A673 (cell line): ENCODE measurements around the gene ZDHHC13. TPM values are rescaled to one million over a fixed set of nuclear protein-coding genes. Genes with fewer than 3 reads are reported as not detected.

Source experiments
- BruUV-seq: library from RNA; stranded (reverse); fragments of 400-500 nt; replicated peaks from 2 replicates; lab custom pipeline; 2021; lab: Mats Ljungman, UMichigan
- CTCF ChIA-PET: fragments of 300-600 bp; sonication (Branson Sonifier 250); formaldehyde crosslinking; loops from one replicate; lab custom pipeline; 2022; ENCODE audit warnings: antibody characterized with exemption; lab: Charles Lee
- POLR2A ChIA-PET: fragments of 300-600 bp; sonication (Branson Sonifier 250); formaldehyde crosslinking; loops from one replicate; lab custom pipeline; 2022; ENCODE audit warnings: antibody characterized with exemption; ENCODE audit not compliant: low non-redundant PET; lab: Charles Lee
- DNase-seq: peaks from one replicate; pipeline ENCODE4 v3.0.0-alpha.2; 2015; ENCODE audit warnings: low spot score
- H3K27ac ChIP-seq: fragments of 200-600 bp; sonication (generic); 2 replicates; pipeline ENCODE4 v1.5.1; 2016; ENCODE audit warnings: mixed run types, low read depth, mild to moderate bottlenecking, mixed read lengths, antibody characterized with exemption, low read length; ENCODE audit not compliant: poor library complexity, severe bottlenecking
- H3K27me3 ChIP-seq: fragments of 200-600 bp; sonication (generic); replicated peaks from 2 replicates; pipeline ENCODE4 v1.6.1; 2017; ENCODE audit warnings: mixed run types, low read depth, mild to moderate bottlenecking, mixed read lengths, antibody characterized with exemption, low read length; ENCODE audit not compliant: insufficient read depth, poor library complexity
- H3K36me3 ChIP-seq: fragments of 200-600 bp; sonication (generic); 2 replicates; pipeline ENCODE4 v1.6.1; 2016; ENCODE audit warnings: mixed run types, mild to moderate bottlenecking, mixed read lengths, antibody characterized with exemption, low read length; ENCODE audit not compliant: insufficient read depth, poor library complexity, severe bottlenecking
- H3K4me1 ChIP-seq: fragments of 200-600 bp; sonication (generic); 2 replicates; pipeline ENCODE4 v1.6.1; 2017; ENCODE audit warnings: mixed run types, mild to moderate bottlenecking, mixed read lengths, antibody characterized with exemption, low read length; ENCODE audit not compliant: insufficient read depth, poor library complexity, severe bottlenecking
- H3K4me3 ChIP-seq: fragments of 200-600 bp; sonication (generic); 2 replicates; pipeline ENCODE4 v1.5.1; 2016; ENCODE audit warnings: low read depth, mixed run types, mild to moderate bottlenecking, mixed read lengths, low read length; ENCODE audit not compliant: poor library complexity, severe bottlenecking
- H3K9me3 ChIP-seq: fragments of 200-600 bp; sonication (generic); 2 replicates; pipeline ENCODE4 v1.6.1; 2016; ENCODE audit warnings: mixed run types, low read depth, mild to moderate bottlenecking, mixed read lengths, antibody characterized with exemption, low read length; ENCODE audit not compliant: poor library complexity, severe bottlenecking
- EZH2 ChIP-seq: fragments of 200-600 bp; sonication (generic); IDR thresholded peaks from 2 replicates; pipeline ENCODE4 v1.6.1; 2017; ENCODE audit warnings: borderline replicate concordance, low read depth, mild to moderate bottlenecking, mixed read lengths, antibody characterized with exemption, low read length; ENCODE audit not compliant: poor library complexity, severe bottlenecking
- intact Hi-C: fragments of 100-400 bp; cut with micrococcal nuclease; formaldehyde crosslinking; loops from one replicate; pipeline ENCODE4 v1.10.0; 2022; ENCODE audit not compliant: unreplicated experiment
- total RNA-seq: library from RNA; stranded (reverse); gene quantifications from 2 replicates; pipeline ENCODE4 v1.2.3, GENCODE V29; 2021
- TF ChIP-seq, protein P1 (sequence below): fragments of 300-800, 200-600 bp; sonication (generic); conservative IDR thresholded peaks from 2 replicates; pipeline ENCODE4 v1.5.1; 2017; ENCODE audit warnings: low read depth, mild to moderate bottlenecking, antibody characterized with exemption, low read length, moderate library complexity, mixed read lengths

The ZDHHC13 gene
- total RNA-seq, 1 experiment from 2014 or later = 10.3 TPM

DNA sequence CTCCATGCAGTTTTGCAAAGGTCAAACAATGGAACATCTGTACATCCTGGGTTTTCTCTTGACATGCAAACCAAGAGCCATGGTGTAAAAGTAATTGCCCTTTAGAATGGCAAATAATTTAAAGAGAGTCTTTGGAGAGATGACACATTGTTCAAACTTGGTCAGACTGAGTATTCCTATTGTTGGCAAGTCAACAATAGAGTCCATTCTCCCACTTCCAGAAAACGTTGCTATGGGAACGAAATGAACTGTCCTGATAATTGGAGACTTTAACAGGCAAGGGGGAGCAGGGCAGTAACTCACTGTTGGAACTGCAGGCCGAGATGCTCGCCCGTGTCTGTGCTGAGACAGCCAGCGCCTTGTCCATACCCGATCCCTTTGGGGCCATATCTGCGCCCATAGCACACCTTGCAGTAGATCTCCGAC lies 70.9 kb downstream of the ZDHHC13 start:
- DNase-seq = no peak
- Histone ChIP-seq H3K4me1 (peaks cover 16% of the 10 kb centered on the region), H3K27ac (no peak overlapping the region), H3K27me3 (no peaks in the 10 kb centered on the region), H3K4me3 (no peak overlapping the region), H3K36me3 (no peaks in the 10 kb centered on the region), H3K9me3 (no peaks in the 10 kb centered on the region)
- TF ChIP-seq, protein P1, sequence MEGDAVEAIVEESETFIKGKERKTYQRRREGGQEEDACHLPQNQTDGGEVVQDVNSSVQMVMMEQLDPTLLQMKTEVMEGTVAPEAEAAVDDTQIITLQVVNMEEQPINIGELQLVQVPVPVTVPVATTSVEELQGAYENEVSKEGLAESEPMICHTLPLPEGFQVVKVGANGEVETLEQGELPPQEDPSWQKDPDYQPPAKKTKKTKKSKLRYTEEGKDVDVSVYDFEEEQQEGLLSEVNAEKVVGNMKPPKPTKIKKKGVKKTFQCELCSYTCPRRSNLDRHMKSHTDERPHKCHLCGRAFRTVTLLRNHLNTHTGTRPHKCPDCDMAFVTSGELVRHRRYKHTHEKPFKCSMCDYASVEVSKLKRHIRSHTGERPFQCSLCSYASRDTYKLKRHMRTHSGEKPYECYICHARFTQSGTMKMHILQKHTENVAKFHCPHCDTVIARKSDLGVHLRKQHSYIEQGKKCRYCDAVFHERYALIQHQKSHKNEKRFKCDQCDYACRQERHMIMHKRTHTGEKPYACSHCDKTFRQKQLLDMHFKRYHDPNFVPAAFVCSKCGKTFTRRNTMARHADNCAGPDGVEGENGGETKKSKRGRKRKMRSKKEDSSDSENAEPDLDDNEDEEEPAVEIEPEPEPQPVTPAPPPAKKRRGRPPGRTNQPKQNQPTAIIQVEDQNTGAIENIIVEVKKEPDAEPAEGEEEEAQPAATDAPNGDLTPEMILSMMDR = no peak
- no peak for TF ChIP-seq EZH2
- BruUV-seq = no TSS peak
- POLR2A ChIA-PET = no interaction called here
- CTCF ChIA-PET = no interaction called here
- intact Hi-C loops = no loop called here

GRCh38 chr11:19191530-19192169 lies 74.7 kb downstream of the ZDHHC13 start:
- H3K36me3 ChIP-seq = no peaks in the 10 kb centered on the region
- ChIA-PET CTCF (no interaction called here), POLR2A (no interaction called here)
- no TSS peak for BruUV-seq
- H3K27me3 ChIP-seq = no peaks in the 10 kb centered on the region
- no peaks in the 10 kb centered on the region for H3K9me3 ChIP-seq
- no peak overlapping the region for H3K27ac ChIP-seq
- no peaks in the 10 kb centered on the region for H3K4me1 ChIP-seq
- no peak for DNase-seq
- intact Hi-C loops = no loop called here
- no peak for TF ChIP-seq EZH2
- TF ChIP-seq, protein P1 = no peak
- H3K4me3 ChIP-seq = no peak overlapping the region

GRCh38 chr11:19193916-19194315 lies 76.9 kb downstream of the ZDHHC13 start:
- POLR2A ChIA-PET = no interaction called here
- Histone ChIP-seq H3K4me1 (no peaks in the 10 kb centered on the region), H3K9me3 (no peaks in the 10 kb centered on the region), H3K27ac (no peak overlapping the region), H3K36me3 (no peaks in the 10 kb centered on the region), H3K27me3 (no peaks in the 10 kb centered on the region), H3K4me3 (no peak overlapping the region)
- TF ChIP-seq, protein P1 = no peak
- TF ChIP-seq EZH2 = no peak
- BruUV-seq = no TSS peak
- CTCF ChIA-PET = interaction anchor here (0.6 kb wide), 1 partner anchor 122 kb away, joined by 9 read pairs; no protein-coding TSS in a partner anchor
- intact Hi-C loops = no loop called here
- no peak for DNase-seq
